HG02981 (cell line): ENCODE measurements around the gene YIPF3.

Experiments used
- ATAC-seq: cut with Tn5 transposase; IDR thresholded peaks from one replicate; pipeline ENCODE4 v1.9.1; 2021; ENCODE audit warnings: mild to moderate bottlenecking, moderate library complexity; ENCODE audit not compliant: unreplicated experiment

YIPF3 gene

GRCh38 chr6:43493833-43494232 is 22.9 kb downstream of the YIPF3 start:
- no peak for ATAC-seq

DNA sequence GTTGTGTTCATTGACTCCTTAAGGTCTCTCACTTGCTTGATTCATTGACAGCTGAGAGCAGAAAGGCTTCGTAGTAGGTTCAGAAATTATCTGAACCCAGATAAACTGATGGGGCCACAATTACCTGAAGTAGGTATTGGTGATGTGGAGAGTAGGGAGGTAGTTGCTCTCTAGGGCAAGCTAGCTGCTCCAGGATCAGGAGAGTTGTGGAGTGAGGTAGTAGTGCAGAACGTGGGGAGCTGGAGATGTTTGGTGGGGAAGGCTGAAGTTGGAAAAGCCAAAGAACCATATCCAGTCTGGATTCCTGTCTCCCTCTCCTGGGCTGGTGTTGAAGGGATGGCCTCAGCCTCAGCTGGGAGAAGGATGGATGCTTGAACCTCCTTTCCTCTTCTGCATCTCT is 23.5 kb downstream of the YIPF3 start:
- ATAC-seq = no peak

DNA sequence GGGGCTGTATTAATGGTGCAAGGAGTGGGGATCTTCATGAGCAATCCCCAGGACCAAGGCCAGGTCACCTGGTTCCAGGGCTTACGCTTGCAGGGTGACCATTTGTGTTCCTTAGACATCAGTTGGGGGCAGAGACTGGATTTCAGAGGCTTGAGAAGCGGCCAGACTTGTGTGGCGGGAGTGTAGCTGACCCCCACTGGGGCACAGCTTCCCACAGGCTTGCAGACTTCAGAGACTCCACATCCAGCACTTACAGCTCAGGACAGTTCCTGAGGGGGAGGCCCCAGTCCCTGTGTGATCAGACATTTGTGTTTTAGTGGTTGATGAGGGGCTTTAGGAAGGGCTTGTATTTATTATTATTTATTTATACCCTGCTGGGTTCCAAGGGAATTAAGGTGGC is 24.1 kb downstream of the YIPF3 start:
- no peak for ATAC-seq

- ATAC-seq = no peak
Measured at GRCh38 chr6:43491750-43492661, 24.7 kb downstream of the YIPF3 start.

DNA sequence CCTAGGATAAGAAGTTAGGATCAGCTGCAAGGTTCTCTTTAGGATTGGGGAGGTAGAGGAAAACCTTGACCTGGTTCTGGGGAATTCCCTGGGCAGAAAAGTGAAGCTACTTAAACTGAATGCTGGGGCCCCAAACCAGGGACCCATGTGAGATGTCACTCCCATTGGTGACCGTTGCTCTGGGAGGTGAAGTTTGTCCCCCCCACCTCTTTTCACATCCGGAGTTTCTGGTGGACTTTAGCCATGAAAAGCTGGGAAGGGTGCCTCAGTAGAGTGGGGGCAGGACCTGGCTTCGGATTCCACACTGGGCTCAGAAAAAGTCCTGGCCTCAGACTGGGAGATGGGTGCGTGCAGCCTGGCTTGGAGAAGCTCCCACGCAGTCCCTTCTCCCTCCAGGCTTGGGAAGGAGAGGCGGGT is 26.2 kb downstream of the YIPF3 start:
- no peak for ATAC-seq

- no peak for ATAC-seq
Measured at GRCh38 chr6:43489277-43490072, 27.3 kb downstream of the YIPF3 start.

DNA sequence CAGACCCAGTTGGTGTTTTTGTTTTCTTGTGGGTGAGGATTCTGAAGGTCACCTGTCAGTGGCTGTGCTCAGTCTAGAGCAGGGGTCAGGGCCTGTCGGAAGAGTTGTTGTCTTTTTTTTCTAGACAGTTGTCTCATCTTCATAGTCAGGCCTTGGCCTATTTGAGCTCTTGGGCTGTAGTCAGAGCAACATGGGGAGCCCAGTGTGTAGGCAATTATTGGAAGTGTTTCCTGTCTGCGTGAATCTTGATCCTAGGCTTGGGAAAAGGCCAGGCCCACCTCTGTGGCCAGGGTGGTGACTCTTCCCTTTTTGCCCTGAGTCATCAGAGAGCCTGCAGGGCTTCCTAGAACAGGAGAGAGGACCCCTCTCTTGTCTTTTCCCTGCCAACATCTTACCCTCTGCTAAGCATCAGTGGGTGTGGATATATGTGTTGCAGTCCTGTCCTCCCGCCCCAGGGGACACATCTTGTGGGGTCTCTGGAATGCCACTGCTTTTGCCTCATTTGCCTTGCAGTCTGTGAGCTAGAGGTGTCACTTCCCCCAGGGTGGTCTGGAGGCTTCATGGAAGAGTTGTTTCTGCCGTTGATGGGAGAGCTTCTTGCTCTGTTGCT is 28.0 kb downstream of the YIPF3 start:
- no peak for ATAC-seq

DNA sequence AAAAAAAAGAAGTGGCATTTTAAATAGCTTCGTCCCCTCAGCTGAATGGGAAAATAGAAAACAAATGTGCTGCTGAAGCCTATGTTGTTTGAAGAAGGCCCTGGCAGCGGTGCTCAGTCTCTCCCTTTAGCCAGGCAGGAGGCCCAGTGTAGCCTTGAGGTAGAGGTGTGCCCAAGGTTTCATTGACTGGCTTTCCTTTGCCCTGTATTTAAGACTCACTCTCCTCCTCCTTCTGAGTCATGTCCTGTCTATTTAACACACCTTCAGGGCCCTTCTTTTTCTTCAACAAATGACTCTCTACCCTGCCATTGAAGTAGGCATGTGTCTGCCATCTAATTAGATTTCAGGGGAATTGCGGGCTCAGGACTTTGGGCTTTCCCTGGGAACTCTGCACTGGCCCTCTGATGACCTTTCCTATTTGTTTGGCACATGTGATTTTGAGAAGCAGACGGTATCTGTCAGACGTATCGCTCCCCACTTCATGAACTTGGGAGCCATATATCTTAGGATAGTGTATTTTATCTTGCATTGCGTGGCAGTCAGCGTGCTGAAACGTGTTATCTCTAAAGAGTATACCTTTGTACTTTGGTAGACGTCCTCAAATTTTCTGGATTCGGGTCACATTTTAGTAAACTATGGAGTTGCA is 35.0 kb downstream of the YIPF3 start:
- ATAC-seq = no peak

DNA sequence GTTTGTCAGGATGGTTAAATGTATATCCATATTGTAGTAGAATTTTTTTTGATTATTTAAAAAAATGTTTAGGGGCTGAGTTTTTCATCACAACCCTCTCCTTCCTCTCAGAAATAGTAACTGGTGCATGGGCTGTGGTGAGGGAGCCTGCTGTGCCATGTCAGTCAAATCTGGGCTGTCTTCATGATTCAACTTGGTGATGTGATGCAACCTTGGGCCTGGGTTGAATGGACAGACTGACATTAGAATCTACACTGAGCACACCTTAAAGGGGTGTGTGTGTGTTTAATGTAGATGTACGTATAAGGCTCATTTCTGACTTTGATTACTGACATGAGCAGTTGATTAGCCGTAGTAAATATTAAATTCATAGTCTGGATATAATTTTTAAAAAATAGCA is 35.7 kb downstream of the YIPF3 start:
- no peak for ATAC-seq

- no peak for ATAC-seq
Measured at GRCh38 chr6:43478008-43478372, 38.7 kb downstream of the YIPF3 start.

GRCh38 chr6:43477235-43478007 is 39.3 kb downstream of the YIPF3 start, which contains the start of gene TJAP1:
Gene TJAP1 (plus strand): TSS chr6:43477570. CDS start chr6:43499002, 21,432 bp downstream.
- ATAC-seq = peak; percentile 94

GRCh38 chr6:43476746-43477145 is 40.0 kb downstream of the YIPF3 start:
- ATAC-seq = no peak

DNA sequence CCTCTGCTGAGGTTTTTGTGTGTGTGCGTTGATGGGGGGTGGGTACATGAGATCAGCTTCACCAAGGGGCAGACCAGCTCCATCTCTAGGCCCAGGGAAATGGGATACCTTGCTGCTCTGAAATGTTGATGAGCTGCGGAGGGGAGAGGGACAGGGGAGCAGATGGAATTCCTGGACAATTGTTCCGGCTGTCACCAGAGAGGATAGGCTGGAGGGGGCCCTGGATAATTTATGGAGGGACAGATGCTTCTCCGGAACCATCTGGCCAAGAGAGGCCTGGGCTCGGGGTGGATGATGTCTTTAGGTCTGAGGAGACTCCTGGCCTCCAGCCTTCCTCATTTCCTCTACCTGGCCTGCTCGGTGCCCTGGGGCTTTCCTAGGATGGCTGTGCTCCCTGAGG is 41.2 kb downstream of the YIPF3 start:
- no peak for ATAC-seq

DNA sequence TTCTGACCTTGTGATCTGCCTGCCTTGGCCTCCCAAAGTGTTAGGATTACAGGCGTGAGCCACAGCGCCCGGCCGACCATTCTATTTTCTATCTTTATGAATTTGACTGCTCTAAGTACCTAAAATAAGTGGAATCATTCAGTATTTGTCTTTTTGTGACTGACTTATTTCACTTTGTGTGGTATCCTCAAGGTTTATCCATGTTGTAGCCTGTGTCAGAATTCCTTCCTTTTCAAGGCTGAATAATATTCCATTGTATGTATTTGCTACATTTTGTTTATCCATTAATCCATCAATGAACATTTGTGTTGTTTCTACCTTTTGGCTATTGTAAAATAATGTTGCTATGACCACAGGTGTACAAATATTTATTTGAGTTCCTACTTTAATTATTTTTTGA is 44.2 kb downstream of the YIPF3 start:
- no peak for ATAC-seq

- no peak for ATAC-seq
Measured at GRCh38 chr6:43471399-43471798, 45.3 kb downstream of the YIPF3 start.

DNA sequence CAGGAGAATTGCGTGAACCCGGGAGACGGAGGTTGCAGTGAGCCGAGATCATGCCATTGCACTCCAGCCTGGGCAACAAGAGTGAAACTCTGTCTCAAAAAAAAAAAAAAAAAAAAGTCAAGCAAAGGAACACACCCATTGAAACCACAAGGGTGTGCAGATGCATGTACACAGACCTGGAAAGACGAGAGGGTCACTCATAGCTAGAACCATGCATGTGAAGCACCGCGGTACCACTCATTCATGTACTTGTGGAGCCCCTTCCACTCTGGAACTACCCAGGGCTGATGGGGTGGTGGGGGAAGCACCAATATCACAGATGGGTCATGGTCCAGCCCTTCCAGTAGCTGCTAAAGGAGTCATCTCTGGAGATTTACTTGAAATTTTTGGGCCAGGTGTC is 46.8 kb downstream of the YIPF3 start:
- ATAC-seq = no peak

DNA sequence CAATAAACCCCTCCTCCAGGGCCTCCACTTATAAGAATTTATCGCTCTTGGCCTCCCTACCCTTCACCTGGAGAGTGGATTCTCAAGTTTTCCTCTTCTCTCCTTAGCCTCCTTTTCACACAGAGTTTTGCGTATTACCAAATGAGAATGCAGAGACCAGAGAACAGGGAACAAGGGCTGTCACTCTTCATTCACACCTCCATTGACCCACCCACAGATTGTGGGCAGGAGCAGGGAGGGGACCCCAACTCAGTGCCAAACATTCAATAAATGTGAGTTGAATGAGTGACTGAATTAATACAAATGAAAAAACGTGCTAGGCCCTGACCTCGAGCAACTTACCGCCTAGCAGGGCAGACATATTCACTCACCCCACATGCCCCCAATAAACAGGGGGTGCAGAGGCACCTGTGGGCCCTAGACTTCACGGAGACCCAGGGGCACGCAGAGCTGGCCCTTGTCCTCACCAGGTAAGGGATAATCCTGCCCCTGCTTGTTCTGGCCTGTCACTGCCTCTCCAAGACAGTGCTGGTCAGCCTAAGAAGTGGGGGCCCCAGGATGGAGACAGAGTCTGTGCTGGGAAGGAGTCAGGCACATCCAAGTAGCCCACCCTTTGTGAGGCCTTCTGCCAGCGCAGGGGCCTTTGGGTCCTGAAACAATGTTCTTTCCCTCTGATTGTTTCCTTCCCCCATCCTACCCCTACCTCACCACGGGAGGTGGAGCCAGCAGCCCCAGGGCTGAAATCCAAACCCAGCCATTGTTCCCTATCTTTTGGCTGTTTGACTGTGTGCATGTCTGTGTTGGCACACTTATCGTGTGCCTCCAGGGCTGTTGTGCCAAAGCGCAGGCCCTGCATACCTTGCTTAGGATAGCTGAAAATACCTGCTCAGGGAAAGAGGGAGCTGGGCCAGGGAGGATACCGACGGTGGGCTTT is 47.7 kb downstream of the YIPF3 start:
- no peak for ATAC-seq

DNA sequence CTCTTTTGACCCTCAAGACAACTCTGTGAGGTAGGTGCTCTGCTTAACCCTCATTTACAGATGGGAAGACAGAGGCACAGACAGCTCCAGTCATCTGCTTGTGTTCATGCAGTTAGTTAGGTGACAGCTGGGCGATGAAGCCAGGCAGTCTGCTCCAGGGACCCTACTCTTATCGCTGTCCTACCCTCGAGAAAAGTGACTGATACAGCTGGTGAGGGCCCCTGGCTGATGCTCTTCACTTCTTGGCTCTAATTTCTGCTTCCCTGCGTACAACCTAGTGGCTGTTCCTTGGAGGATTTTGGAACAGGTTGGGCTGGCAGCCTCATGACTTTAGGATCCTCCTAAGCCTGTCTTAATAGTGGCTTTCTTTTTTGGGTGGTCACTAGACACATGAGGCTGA is 48.5 kb downstream of the YIPF3 start:
- no peak for ATAC-seq

GRCh38 chr6:43467752-43468151 is 49.0 kb downstream of the YIPF3 start:
- ATAC-seq = no peak
